Activated T-helper 2 cell treated with anti-CD3 and anti-CD28 coated beads, Interferon-gamma antibody, Interleukin-2, Interleukin-4, amounts not matched to agents 10 μg/mL and 5 μg/mL and 100 μg/mL, durations not matched to agents 14 hours and 24 hours and 36 hours (primary cell): Measurements from ENCODE around the gene NINJ2. TPM values are rescaled to one million over a fixed set of nuclear protein-coding genes. Genes with fewer than 3 reads are reported as not detected.

Source experiments
- DNase-seq: peaks from one replicate; pipeline ENCODE4 v3.0.0; 2021; ENCODE audit warnings: low spot score
- H3K27ac Mint-ChIP-seq: one replicate; pipeline ENCODE4 v1.8.0; 2021; ENCODE audit warnings: mixed read lengths
- H3K27me3 Mint-ChIP-seq: one replicate; pipeline ENCODE4 v1.8.0; 2021; ENCODE audit warnings: low read depth, mixed read lengths
- H3K36me3 Mint-ChIP-seq: one replicate; pipeline ENCODE4 v1.8.0; 2021; ENCODE audit warnings: low read depth, mixed read lengths
- H3K4me1 Mint-ChIP-seq: one replicate; pipeline ENCODE4 v1.8.0; 2021; ENCODE audit warnings: low read depth, mixed read lengths
- H3K4me3 Mint-ChIP-seq: one replicate; pipeline ENCODE4 v1.8.0; 2021; ENCODE audit warnings: low read depth, mild to moderate bottlenecking, moderate library complexity, mixed read lengths
- H3K9me3 Mint-ChIP-seq: one replicate; pipeline ENCODE4 v1.8.0; 2021; ENCODE audit warnings: mixed read lengths
- intact Hi-C: fragments of 100-400 bp; cut with micrococcal nuclease; formaldehyde crosslinking; loops from one replicate; pipeline ENCODE4 v1.15.1; 2023
- total RNA-seq: library from RNA; stranded (reverse); gene quantifications from 2 replicates; pipeline ENCODE4 v1.2.3, GENCODE V29; 2022

NINJ2 gene
- total RNA-seq, 1 donor from 2014 or later: 3.1 TPM

GRCh38 chr12:690466-690865 lies 27.2 kb upstream of the NINJ2 start:
- Mint-ChIP-seq H3K27me3 (no peaks in the 10 kb centered on the region), H3K4me3 (no peak overlapping the region), H3K27ac (no peak overlapping the region), H3K9me3 (peaks cover 4% of the 10 kb centered on the region), H3K4me1 (peaks cover 9% of the 10 kb centered on the region), H3K36me3 (peaks cover 3% of the 10 kb centered on the region)
- DNase-seq: no peak
- intact Hi-C loops: no loop called here

- Mint-ChIP-seq H3K4me1 (peaks cover 32% of the 10 kb centered on the region), H3K27ac (peak overlapping the region; percentile 81), H3K27me3 (peaks cover 3% of the 10 kb centered on the region), H3K36me3 (no peaks in the 10 kb centered on the region), H3K4me3 (peak overlapping the region; percentile 17), H3K9me3 (no peaks in the 10 kb centered on the region)
- intact Hi-C loops: loop anchor here (1.0 to 2.0 kb wide), 3 partner anchors 17 to 65 kb away; no protein-coding TSS in a partner anchor
- DNase-seq: peak; percentile 78
Measured at GRCh38 chr12:685388-685787, 22.1 kb upstream of the NINJ2 start.

GRCh38 chr12:684416-684815 lies 21.2 kb upstream of the NINJ2 start:
- no peak for DNase-seq
- Mint-ChIP-seq H3K4me3 (no peak overlapping the region), H3K27ac (peak overlapping the region; percentile 25)

GRCh38 chr12:681568-682256 lies 18.5 kb upstream of the NINJ2 start:
- intact Hi-C loops: no loop called here
- H3K4me1 Mint-ChIP-seq: peaks cover 58% of the 10 kb centered on the region
- DNase-seq: no peak
- H3K4me3 Mint-ChIP-seq: no peak overlapping the region
- no peak overlapping the region for H3K27ac Mint-ChIP-seq
- H3K27me3 Mint-ChIP-seq: peaks cover 3% of the 10 kb centered on the region
- H3K36me3 Mint-ChIP-seq: no peaks in the 10 kb centered on the region
- H3K9me3 Mint-ChIP-seq: no peaks in the 10 kb centered on the region

More at GRCh38 chr12:684416-684815, 21.2 kb upstream of the NINJ2 start:
- peaks cover 39% of the 10 kb centered on the region for H3K4me1 Mint-ChIP-seq
- H3K9me3 Mint-ChIP-seq: no peaks in the 10 kb centered on the region
- peaks cover 3% of the 10 kb centered on the region for H3K27me3 Mint-ChIP-seq
- H3K36me3 Mint-ChIP-seq: no peaks in the 10 kb centered on the region
- intact Hi-C loops: loop anchor here (2.0 kb wide), 2 partner anchors 16 to 66 kb away; no protein-coding TSS in a partner anchor

GRCh38 chr12:678747-679712 lies 15.8 kb upstream of the NINJ2 start:
- peaks cover 3% of the 10 kb centered on the region for H3K27me3 Mint-ChIP-seq
- intact Hi-C loops: loop anchor here (10.0 kb wide), 1 partner anchor 224 kb away; the partner anchor contains the start of gene B4GALNT3

GRCh38 chr12:675562-675961 lies 12.3 kb upstream of the NINJ2 start:
- intact Hi-C loops: loop anchor here (10.0 kb wide), 1 partner anchor 221 kb away; the partner anchor contains the start of gene B4GALNT3

More at GRCh38 chr12:678747-679712, 15.8 kb upstream of the NINJ2 start:
- H3K27ac Mint-ChIP-seq: peak overlapping the region; percentile 48
- H3K36me3 Mint-ChIP-seq: no peaks in the 10 kb centered on the region
- no peak for DNase-seq
- H3K4me3 Mint-ChIP-seq: no peak overlapping the region
- no peaks in the 10 kb centered on the region for H3K9me3 Mint-ChIP-seq
- peaks cover 45% of the 10 kb centered on the region for H3K4me1 Mint-ChIP-seq

GRCh38 chr12:674272-674781 lies 11.1 kb upstream of the NINJ2 start:
- H3K9me3 Mint-ChIP-seq: no peaks in the 10 kb centered on the region
- no peaks in the 10 kb centered on the region for H3K36me3 Mint-ChIP-seq
- H3K4me1 Mint-ChIP-seq: peaks cover 65% of the 10 kb centered on the region
- H3K27ac Mint-ChIP-seq: peak overlapping the region; percentile 69
- H3K27me3 Mint-ChIP-seq: no peaks in the 10 kb centered on the region
- peak; percentile 74 for DNase-seq
- peak overlapping the region; percentile 58 for H3K4me3 Mint-ChIP-seq
- intact Hi-C loops: loop anchor here (1.0 to 10.0 kb wide), 6 partner anchors 39 to 220 kb away; partner anchors contain the start of gene B4GALNT3

More at GRCh38 chr12:675562-675961, 12.3 kb upstream of the NINJ2 start:
- Mint-ChIP-seq H3K27me3 (no peaks in the 10 kb centered on the region), H3K27ac (no peak overlapping the region), H3K4me3 (no peak overlapping the region), H3K9me3 (no peaks in the 10 kb centered on the region), H3K36me3 (no peaks in the 10 kb centered on the region), H3K4me1 (peaks cover 63% of the 10 kb centered on the region)
- DNase-seq: no peak

GRCh38 chr12:673849-674248 lies 10.6 kb upstream of the NINJ2 start:
- H3K4me3 Mint-ChIP-seq: peak overlapping the region; percentile 58
- no peak for DNase-seq
- no peaks in the 10 kb centered on the region for H3K36me3 Mint-ChIP-seq
- H3K9me3 Mint-ChIP-seq: no peaks in the 10 kb centered on the region
- H3K27ac Mint-ChIP-seq: peak overlapping the region; percentile 69
- intact Hi-C loops: loop anchor here (1.0 to 10.0 kb wide), 7 partner anchors 39 to 219 kb away; partner anchors contain the start of gene B4GALNT3
- H3K27me3 Mint-ChIP-seq: no peaks in the 10 kb centered on the region
- peaks cover 65% of the 10 kb centered on the region for H3K4me1 Mint-ChIP-seq

GRCh38 chr12:669576-669945 lies 6.3 kb upstream of the NINJ2 start:
- intact Hi-C loops: loop anchor here (1.0 to 2.0 kb wide), 3 partner anchors 15 to 126 kb away; no protein-coding TSS in a partner anchor
- Mint-ChIP-seq H3K4me3 (no peak overlapping the region), H3K27me3 (no peaks in the 10 kb centered on the region), H3K9me3 (no peaks in the 10 kb centered on the region), H3K4me1 (peaks cover 70% of the 10 kb centered on the region), H3K36me3 (no peaks in the 10 kb centered on the region), H3K27ac (peak overlapping the region; percentile 63)
- no peak for DNase-seq

GRCh38 chr12:668090-668481 lies 4.8 kb upstream of the NINJ2 start:
- intact Hi-C loops: loop anchor here (2.0 kb wide), 1 partner anchor 17 kb away; no protein-coding TSS in a partner anchor
- Mint-ChIP-seq H3K4me3 (no peak overlapping the region), H3K9me3 (no peaks in the 10 kb centered on the region), H3K27ac (no peak overlapping the region), H3K27me3 (peaks cover 3% of the 10 kb centered on the region), H3K4me1 (peaks cover 60% of the 10 kb centered on the region), H3K36me3 (no peaks in the 10 kb centered on the region)
- DNase-seq: no peak

GRCh38 chr12:666766-667308 lies 3.6 kb upstream of the NINJ2 start:
- Mint-ChIP-seq H3K9me3 (no peaks in the 10 kb centered on the region), H3K27me3 (peaks cover 5% of the 10 kb centered on the region), H3K27ac (peak overlapping the region; percentile 89), H3K36me3 (no peaks in the 10 kb centered on the region), H3K4me1 (peaks cover 57% of the 10 kb centered on the region), H3K4me3 (peak overlapping the region; percentile 9)
- intact Hi-C loops: loop anchor here (2.0 kb wide), 2 partner anchors 24 to 92 kb away; no protein-coding TSS in a partner anchor
- no peak for DNase-seq

- intact Hi-C loops: loop anchor here (2.0 kb wide), 2 partner anchors 23 to 91 kb away; no protein-coding TSS in a partner anchor
- Mint-ChIP-seq H3K36me3 (no peaks in the 10 kb centered on the region), H3K9me3 (no peaks in the 10 kb centered on the region), H3K4me3 (no peak overlapping the region), H3K27ac (no peak overlapping the region), H3K4me1 (peaks cover 57% of the 10 kb centered on the region), H3K27me3 (peaks cover 5% of the 10 kb centered on the region)
- no peak for DNase-seq
Measured at GRCh38 chr12:666066-666465, 2.8 kb upstream of the NINJ2 start.
